ENCODE data around the gene SEMA3C.

GRCh38 chr7:80869106-80869784 is 49.6 kb downstream of the SEMA3C start:
- TF ChIP-seq, protein P1, sequence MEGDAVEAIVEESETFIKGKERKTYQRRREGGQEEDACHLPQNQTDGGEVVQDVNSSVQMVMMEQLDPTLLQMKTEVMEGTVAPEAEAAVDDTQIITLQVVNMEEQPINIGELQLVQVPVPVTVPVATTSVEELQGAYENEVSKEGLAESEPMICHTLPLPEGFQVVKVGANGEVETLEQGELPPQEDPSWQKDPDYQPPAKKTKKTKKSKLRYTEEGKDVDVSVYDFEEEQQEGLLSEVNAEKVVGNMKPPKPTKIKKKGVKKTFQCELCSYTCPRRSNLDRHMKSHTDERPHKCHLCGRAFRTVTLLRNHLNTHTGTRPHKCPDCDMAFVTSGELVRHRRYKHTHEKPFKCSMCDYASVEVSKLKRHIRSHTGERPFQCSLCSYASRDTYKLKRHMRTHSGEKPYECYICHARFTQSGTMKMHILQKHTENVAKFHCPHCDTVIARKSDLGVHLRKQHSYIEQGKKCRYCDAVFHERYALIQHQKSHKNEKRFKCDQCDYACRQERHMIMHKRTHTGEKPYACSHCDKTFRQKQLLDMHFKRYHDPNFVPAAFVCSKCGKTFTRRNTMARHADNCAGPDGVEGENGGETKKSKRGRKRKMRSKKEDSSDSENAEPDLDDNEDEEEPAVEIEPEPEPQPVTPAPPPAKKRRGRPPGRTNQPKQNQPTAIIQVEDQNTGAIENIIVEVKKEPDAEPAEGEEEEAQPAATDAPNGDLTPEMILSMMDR (IDR thresholded peaks at IDR 0.05), result no peak
- no peak for TF ChIP-seq POLR2A (IDR thresholded peaks at IDR 0.05)
